ENCODE data around the gene TVP23B.
"Not testable (repeated sequence)": the region's sequence is repeated elsewhere in the genome, so short reads cannot be mapped to it uniquely, and the experiment has no call there.

The TVP23B gene

GRCh38 chr17:18771066-18771465, 9.9 kb upstream of the TVP23B start:
- DNase-seq (ENCODE audit: low read depth); H3K4me3 ChIP-seq (ENCODE audit: low read depth, low read length); in situ Hi-C loops (cut with HindIII; ENCODE audit: low sequenced_read_pairs): not testable (repeated sequence)

- no peak for DNase-seq (ENCODE audit: low read depth)
- in situ Hi-C loops (cut with HindIII; ENCODE audit: low sequenced_read_pairs), result no loop called here
These were observed 8.5 kb upstream of the TVP23B start for GRCh38 chr17:18772471-18772870.

GRCh38 chr17:18781805-18782204, 822 bp downstream of the TVP23B start:
- H3K4me3 ChIP-seq (ENCODE audit: low read depth, low read length), result peak overlapping the region; percentile 57
- in situ Hi-C loops (cut with HindIII; ENCODE audit: low sequenced_read_pairs); DNase-seq (ENCODE audit: low read depth): not testable (repeated sequence)

More at GRCh38 chr17:18772471-18772870, 8.5 kb upstream of the TVP23B start:
- no peak for TF ChIP-seq CTCF (IDR thresholded peaks at IDR 0.05; ENCODE audit: low read depth, low read length, missing control alignments)
- H3K4me3 ChIP-seq (ENCODE audit: low read depth, low read length), result no peak overlapping the region

GRCh38 chr17:18785933-18786332, 5.0 kb downstream of the TVP23B start:
- in situ Hi-C loops (cut with HindIII; ENCODE audit: low sequenced_read_pairs); DNase-seq (ENCODE audit: low read depth); H3K4me3 ChIP-seq (ENCODE audit: low read depth, low read length): not testable (repeated sequence)

- in situ Hi-C loops (cut with HindIII; ENCODE audit: low sequenced_read_pairs); H3K4me3 ChIP-seq (ENCODE audit: low read depth, low read length); DNase-seq (ENCODE audit: low read depth): not testable (repeated sequence)
These were observed 5.9 kb downstream of the TVP23B start for GRCh38 chr17:18786890-18787289.

GRCh38 chr17:18791402-18791801, 10.4 kb downstream of the TVP23B start:
- H3K4me3 ChIP-seq (ENCODE audit: low read depth, low read length); DNase-seq (ENCODE audit: low read depth); in situ Hi-C loops (cut with HindIII; ENCODE audit: low sequenced_read_pairs): not testable (repeated sequence)

GRCh38 chr17:18794841-18795240, 13.9 kb downstream of the TVP23B start:
- in situ Hi-C loops (cut with HindIII; ENCODE audit: low sequenced_read_pairs); DNase-seq (ENCODE audit: low read depth); H3K4me3 ChIP-seq (ENCODE audit: low read depth, low read length): not testable (repeated sequence)

GRCh38 chr17:18796887-18797286, 15.9 kb downstream of the TVP23B start:
- DNase-seq (ENCODE audit: low read depth); in situ Hi-C loops (cut with HindIII; ENCODE audit: low sequenced_read_pairs); H3K4me3 ChIP-seq (ENCODE audit: low read depth, low read length): not testable (repeated sequence)

GRCh38 chr17:18803458-18804245, 22.7 kb downstream of the TVP23B start:
- H3K4me3 ChIP-seq (ENCODE audit: low read depth, low read length); DNase-seq (ENCODE audit: low read depth); in situ Hi-C loops (cut with HindIII; ENCODE audit: low sequenced_read_pairs): not testable (repeated sequence)

- in situ Hi-C loops (cut with HindIII; ENCODE audit: low sequenced_read_pairs); H3K4me3 ChIP-seq (ENCODE audit: low read depth, low read length); DNase-seq (ENCODE audit: low read depth): not testable (repeated sequence)
These were observed 34.9 kb downstream of the TVP23B start for GRCh38 chr17:18815924-18816323.

GRCh38 chr17:18816489-18817371, 35.7 kb downstream of the TVP23B start:
- in situ Hi-C loops (cut with HindIII; ENCODE audit: low sequenced_read_pairs); H3K4me3 ChIP-seq (ENCODE audit: low read depth, low read length): not testable (repeated sequence)
- peak; percentile 49 for TF ChIP-seq CTCF (IDR thresholded peaks at IDR 0.05; ENCODE audit: low read depth, low read length, missing control alignments)
- peak; percentile 68 for DNase-seq (ENCODE audit: low read depth)

GRCh38 chr17:18821430-18821829, 40.4 kb downstream of the TVP23B start:
- DNase-seq (ENCODE audit: low read depth); H3K4me3 ChIP-seq (ENCODE audit: low read depth, low read length); in situ Hi-C loops (cut with HindIII; ENCODE audit: low sequenced_read_pairs): not testable (repeated sequence)

- H3K4me3 ChIP-seq (ENCODE audit: low read depth, low read length); in situ Hi-C loops (cut with HindIII; ENCODE audit: low sequenced_read_pairs); DNase-seq (ENCODE audit: low read depth): not testable (repeated sequence)
These were observed 46.6 kb downstream of the TVP23B start for GRCh38 chr17:18827613-18828012.
